ENCODE measurements around the gene TMEM178B. TPM values are rescaled to one million over a fixed set of nuclear protein-coding genes. Genes with fewer than 3 reads are reported as not detected.
"Not testable (repeated sequence)": the region's sequence is repeated elsewhere in the genome, so short reads cannot be mapped to it uniquely, and the experiment has no call there.

TMEM178B gene
- total RNA-seq, 2 donors from 2014 or later: 0.18 to 0.25 TPM

GRCh38 chr7:141156407-141156806 is 82.5 kb downstream of the TMEM178B start:
- DNase-seq (ENCODE audit: low spot score in 2 of 2) (no peak), ATAC-seq (no peak)
- Mint-ChIP-seq H3K27ac (no peak overlapping the region), H3K9me3 (no peaks in the 10 kb centered on the region), H3K36me3 (no peaks in the 10 kb centered on the region)

- ATAC-seq: no peak
- no peaks in the 10 kb centered on the region for H3K9me3 Mint-ChIP-seq
- no peak for DNase-seq (ENCODE audit: low spot score in 2 of 2)
- no peaks in the 10 kb centered on the region for H3K36me3 Mint-ChIP-seq
- no peak overlapping the region for H3K27ac Mint-ChIP-seq
Observed at GRCh38 chr7:141157138-141157765, 83.4 kb downstream of the TMEM178B start.

GRCh38 chr7:141158561-141158960 is 84.7 kb downstream of the TMEM178B start:
- no peak for ATAC-seq
- no peak for DNase-seq (ENCODE audit: low spot score in 2 of 2)
- Mint-ChIP-seq H3K27ac (no peak overlapping the region), H3K36me3 (no peaks in the 10 kb centered on the region), H3K9me3 (no peaks in the 10 kb centered on the region)

- no peak overlapping the region for H3K27ac Mint-ChIP-seq
- no peaks in the 10 kb centered on the region for H3K36me3 Mint-ChIP-seq
- ATAC-seq (no peak), DNase-seq (ENCODE audit: low spot score in 2 of 2) (no peak)
- no peaks in the 10 kb centered on the region for H3K9me3 Mint-ChIP-seq
Observed at GRCh38 chr7:141160246-141160860, 86.5 kb downstream of the TMEM178B start.

GRCh38 chr7:141161550-141162535 is 88.0 kb downstream of the TMEM178B start:
- no peak for DNase-seq (ENCODE audit: low spot score in 2 of 2)
- no peaks in the 10 kb centered on the region for H3K9me3 Mint-ChIP-seq
- H3K27ac Mint-ChIP-seq: no peak overlapping the region
- no peak for ATAC-seq
- no peaks in the 10 kb centered on the region for H3K36me3 Mint-ChIP-seq

GRCh38 chr7:141165521-141165920 is 91.7 kb downstream of the TMEM178B start:
- no peaks in the 10 kb centered on the region for H3K36me3 Mint-ChIP-seq
- DNase-seq (ENCODE audit: low spot score in 2 of 2): no peak
- no peak overlapping the region for H3K27ac Mint-ChIP-seq
- no peaks in the 10 kb centered on the region for H3K9me3 Mint-ChIP-seq
- no peak for ATAC-seq

- Mint-ChIP-seq H3K27ac (no peak overlapping the region), H3K9me3 (no peaks in the 10 kb centered on the region), H3K36me3 (no peaks in the 10 kb centered on the region)
- no peak for ATAC-seq
- no peak for DNase-seq (ENCODE audit: low spot score in 2 of 2)
Observed at GRCh38 chr7:141166926-141167325, 93.1 kb downstream of the TMEM178B start.

- Mint-ChIP-seq H3K36me3 (no peaks in the 10 kb centered on the region), H3K9me3 (no peaks in the 10 kb centered on the region), H3K27ac (no peak overlapping the region)
- ATAC-seq (no peak), DNase-seq (ENCODE audit: low spot score in 2 of 2) (no peak)
Observed at GRCh38 chr7:141167381-141167964, 93.6 kb downstream of the TMEM178B start.

GRCh38 chr7:141169157-141169556 is 95.3 kb downstream of the TMEM178B start:
- DNase-seq (ENCODE audit: low spot score in 2 of 2); H3K9me3 Mint-ChIP-seq: not testable (repeated sequence)

GRCh38 chr7:141175728-141176127 is 101.9 kb downstream of the TMEM178B start:
- DNase-seq (ENCODE audit: low spot score in 2 of 2); H3K36me3 Mint-ChIP-seq; H3K9me3 Mint-ChIP-seq; H3K27ac Mint-ChIP-seq; ATAC-seq: not testable (repeated sequence)

More at GRCh38 chr7:141169157-141169556, 95.3 kb downstream of the TMEM178B start:
- H3K36me3 Mint-ChIP-seq, H3K27ac Mint-ChIP-seq, ATAC-seq: not testable (repeated sequence)

- not testable (repeated sequence) for H3K27ac Mint-ChIP-seq
Observed at GRCh38 chr7:141177120-141177519, 103.3 kb downstream of the TMEM178B start.

GRCh38 chr7:141178486-141179135 is 104.7 kb downstream of the TMEM178B start:
- ATAC-seq (no peak), DNase-seq (ENCODE audit: low spot score in 2 of 2) (no peak)
- Mint-ChIP-seq H3K36me3 (no peaks in the 10 kb centered on the region), H3K9me3 (no peaks in the 10 kb centered on the region), H3K27ac (no peak overlapping the region)

More at GRCh38 chr7:141177120-141177519, 103.3 kb downstream of the TMEM178B start:
- H3K9me3 Mint-ChIP-seq; ATAC-seq; DNase-seq (ENCODE audit: low spot score in 2 of 2); H3K36me3 Mint-ChIP-seq: not testable (repeated sequence)

- H3K9me3 Mint-ChIP-seq: no peaks in the 10 kb centered on the region
- no peaks in the 10 kb centered on the region for H3K36me3 Mint-ChIP-seq
- no peak for DNase-seq (ENCODE audit: low spot score in 2 of 2)
- no peak for ATAC-seq
- no peak overlapping the region for H3K27ac Mint-ChIP-seq
Observed at GRCh38 chr7:141181812-141182211, 107.9 kb downstream of the TMEM178B start.

- no peak for ATAC-seq
- Mint-ChIP-seq H3K9me3 (no peaks in the 10 kb centered on the region), H3K27ac (no peak overlapping the region), H3K36me3 (no peaks in the 10 kb centered on the region)
- no peak for DNase-seq (ENCODE audit: low spot score in 2 of 2)
Observed at GRCh38 chr7:141184532-141185190, 110.8 kb downstream of the TMEM178B start.

GRCh38 chr7:141185369-141185967 is 111.6 kb downstream of the TMEM178B start:
- no peaks in the 10 kb centered on the region for H3K36me3 Mint-ChIP-seq
- H3K9me3 Mint-ChIP-seq: no peaks in the 10 kb centered on the region
- no peak for ATAC-seq
- DNase-seq (ENCODE audit: low spot score in 2 of 2): no peak
- H3K27ac Mint-ChIP-seq: no peak overlapping the region

GRCh38 chr7:141189231-141189630 is 115.4 kb downstream of the TMEM178B start:
- no peaks in the 10 kb centered on the region for H3K9me3 Mint-ChIP-seq
- ATAC-seq (no peak), DNase-seq (ENCODE audit: low spot score in 2 of 2) (no peak)
- H3K27ac Mint-ChIP-seq: no peak overlapping the region
- no peaks in the 10 kb centered on the region for H3K36me3 Mint-ChIP-seq

Measured in activated naive CD4-positive, alpha-beta T cell treated with anti-CD3 and anti-CD28 coated beads, Interleukin-2, amount 50 U/mL, for 72 hours (primary cell).